ENCODE results near the gene FAM216A.
"Not testable (repeated sequence)": the region's sequence is repeated elsewhere in the genome, so short reads cannot be mapped to it uniquely, and the experiment has no call there.

The FAM216A gene, protein sequence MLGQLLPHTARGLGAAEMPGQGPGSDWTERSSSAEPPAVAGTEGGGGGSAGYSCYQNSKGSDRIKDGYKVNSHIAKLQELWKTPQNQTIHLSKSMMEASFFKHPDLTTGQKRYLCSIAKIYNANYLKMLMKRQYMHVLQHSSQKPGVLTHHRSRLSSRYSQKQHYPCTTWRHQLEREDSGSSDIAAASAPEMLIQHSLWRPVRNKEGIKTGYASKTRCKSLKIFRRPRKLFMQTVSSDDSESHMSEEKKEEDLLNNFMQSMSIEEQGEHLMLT

DNA sequence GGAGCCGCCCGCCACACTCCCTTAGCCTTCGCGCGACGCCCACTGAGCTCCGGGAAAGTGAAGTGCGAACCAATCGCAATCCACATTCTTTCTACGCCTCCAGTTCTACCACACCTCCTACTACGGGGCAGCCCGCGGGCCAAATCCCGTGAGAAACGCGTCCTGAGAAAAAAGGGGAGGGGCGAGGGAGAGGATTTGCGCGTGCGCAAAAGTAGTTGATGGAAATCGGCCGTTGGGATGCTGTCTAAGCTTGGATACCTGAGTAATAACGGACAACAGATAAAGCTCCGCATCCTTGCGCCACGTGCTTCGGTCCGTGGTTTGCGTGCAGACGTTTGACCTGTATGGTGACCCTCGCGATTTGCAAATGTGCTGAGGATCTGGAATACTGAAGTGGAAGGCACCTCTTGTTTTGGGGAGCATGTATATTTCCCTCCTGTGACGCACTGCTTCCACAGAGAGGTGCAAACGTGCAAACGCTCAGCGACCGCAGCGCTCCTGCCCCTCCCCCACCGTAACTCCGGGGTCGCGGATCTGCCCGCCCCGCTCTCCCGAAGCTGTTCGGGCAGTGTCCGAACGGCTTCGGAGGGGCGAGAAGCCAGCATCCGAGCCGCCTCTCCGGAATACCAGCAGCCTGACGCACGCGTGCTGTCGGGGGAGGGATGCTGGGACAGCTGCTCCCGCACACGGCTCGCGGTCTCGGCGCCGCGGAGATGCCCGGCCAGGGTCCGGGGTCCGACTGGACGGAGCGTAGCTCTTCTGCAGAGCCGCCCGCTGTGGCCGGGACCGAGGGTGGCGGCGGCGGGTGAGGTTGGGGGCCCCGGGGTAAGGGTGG is at the start of gene FAM216A, which contains the start of gene GPN3:
FAM216A (plus strand) TSS at position 632 of the 835 bp plus-strand sequence; CDS start at position 663, 31 bp downstream.
GPN3 (minus strand) TSS at position 44 of the 835 bp plus-strand sequence. CDS start 54 bp downstream, outside the sequence.
- DNase-seq: peak; percentile 98

DNA sequence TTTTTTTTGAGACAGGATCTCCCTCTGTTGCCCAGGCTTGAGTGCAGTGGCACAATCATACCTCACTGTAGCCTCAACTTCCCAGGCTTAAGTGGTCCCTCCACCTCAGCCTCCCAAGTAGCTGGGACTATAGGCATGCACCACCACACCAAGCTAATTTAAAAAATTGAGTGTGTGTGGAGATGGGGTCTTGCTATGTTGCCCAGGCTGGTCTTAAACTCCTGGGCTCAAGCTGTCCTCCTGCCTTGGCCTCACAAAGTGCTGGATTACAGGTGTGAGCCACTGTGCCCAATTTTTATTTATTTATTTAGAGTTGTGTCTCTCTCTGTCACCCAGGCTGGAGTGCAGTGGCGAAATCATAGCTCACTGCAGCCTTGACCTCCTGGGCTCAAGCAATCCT is 48.0 kb upstream of the FAM216A start:
- not testable (repeated sequence) for DNase-seq

GRCh38 chr12:110421159-110421661 is 47.4 kb upstream of the FAM216A start:
- no peak for DNase-seq

- DNase-seq: no peak
Observed at GRCh38 chr12:110421701-110422100, 46.9 kb upstream of the FAM216A start.

DNA sequence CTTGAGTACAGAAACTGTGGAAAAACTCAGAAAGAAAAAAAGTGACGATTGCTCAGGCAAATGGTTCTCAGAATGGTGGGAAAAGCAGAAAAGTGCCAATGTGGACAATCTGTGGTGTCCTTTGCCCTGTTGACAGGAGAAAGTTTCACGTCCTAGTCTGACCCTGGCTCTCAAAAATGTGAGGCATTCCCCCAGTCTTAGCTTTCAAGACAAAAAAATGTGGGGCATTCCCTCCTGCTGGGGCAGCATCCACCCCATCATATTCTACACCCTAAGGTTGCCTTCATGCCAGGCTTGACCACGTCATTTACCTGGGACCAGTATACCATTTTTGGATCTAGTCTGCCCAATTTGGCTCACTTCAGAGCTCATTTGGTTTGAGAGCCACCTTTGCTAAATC is 44.4 kb upstream of the FAM216A start:
- no peak for DNase-seq

- DNase-seq: no peak
Observed at GRCh38 chr12:110426406-110426805, 42.2 kb upstream of the FAM216A start.

- not testable (repeated sequence) for DNase-seq
Observed at GRCh38 chr12:110429676-110430075, 39.0 kb upstream of the FAM216A start.

GRCh38 chr12:110431957-110432587 is 36.6 kb upstream of the FAM216A start:
- no peak for DNase-seq

DNA sequence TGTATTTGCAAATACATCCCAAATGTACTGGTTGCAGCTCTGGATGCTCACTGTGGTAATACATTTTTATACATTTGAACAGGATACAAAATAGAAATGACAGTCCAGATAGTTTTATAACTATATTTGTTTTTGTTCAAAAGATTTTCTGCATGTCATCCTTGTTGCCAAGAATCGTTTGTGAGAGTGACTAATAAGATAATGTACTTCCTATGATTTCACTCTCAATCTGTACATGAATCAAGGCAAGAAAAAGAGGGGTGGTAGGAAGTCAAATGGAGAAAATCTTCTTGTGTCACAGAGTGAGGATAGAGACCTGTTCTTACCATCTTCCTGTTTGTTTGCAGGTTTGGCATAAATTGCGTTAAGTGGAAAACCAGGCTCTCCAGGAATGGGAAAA is 32.4 kb upstream of the FAM216A start:
- no peak for DNase-seq

DNA sequence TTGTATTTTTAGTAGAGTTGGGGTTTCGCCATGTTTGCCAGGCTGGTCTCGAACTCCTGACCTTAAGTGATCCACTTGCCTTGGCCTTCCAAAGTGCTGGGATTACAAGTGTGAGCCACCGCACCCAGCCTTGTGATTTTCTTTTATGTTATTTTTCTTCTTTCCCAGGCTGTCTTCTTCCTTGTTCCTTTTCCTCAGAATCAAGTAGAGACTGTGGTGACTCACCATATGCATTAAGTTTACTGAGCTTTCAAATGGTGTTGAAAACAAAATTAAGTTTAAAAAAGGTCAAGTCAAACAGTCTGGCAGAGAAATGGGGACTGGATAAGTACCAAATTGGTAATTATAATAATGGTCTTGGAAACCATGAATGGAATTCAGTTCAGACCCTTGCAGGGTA is 24.2 kb upstream of the FAM216A start:
- DNase-seq: no peak

GRCh38 chr12:110449799-110450497 is 18.7 kb upstream of the FAM216A start, which contains the start of gene ARPC3:
Gene ARPC3 (minus strand): TSS chr12:110450337. CDS start chr12:110450260, 77 bp downstream.
- peak; percentile 96 for DNase-seq

DNA sequence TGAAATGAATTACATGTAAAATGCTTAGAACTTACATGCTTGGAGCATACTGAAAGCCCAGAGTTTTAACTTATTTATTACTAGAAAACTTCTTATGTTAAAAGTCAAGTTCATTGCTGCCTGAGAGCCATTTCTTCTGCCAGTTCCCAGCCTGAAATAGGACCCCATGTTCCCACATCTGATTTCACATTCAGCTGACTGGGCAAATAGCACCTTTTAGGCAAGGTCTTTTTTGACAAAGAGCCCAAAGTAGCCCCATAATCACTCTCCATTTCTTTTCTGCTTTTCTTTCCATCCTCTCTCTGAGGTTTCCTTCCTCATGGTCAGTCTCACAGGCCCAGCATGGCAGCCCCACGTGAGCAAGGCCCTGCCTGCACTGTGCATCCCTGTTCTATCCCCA is 17.4 kb upstream of the FAM216A start:
- DNase-seq: no peak

DNA sequence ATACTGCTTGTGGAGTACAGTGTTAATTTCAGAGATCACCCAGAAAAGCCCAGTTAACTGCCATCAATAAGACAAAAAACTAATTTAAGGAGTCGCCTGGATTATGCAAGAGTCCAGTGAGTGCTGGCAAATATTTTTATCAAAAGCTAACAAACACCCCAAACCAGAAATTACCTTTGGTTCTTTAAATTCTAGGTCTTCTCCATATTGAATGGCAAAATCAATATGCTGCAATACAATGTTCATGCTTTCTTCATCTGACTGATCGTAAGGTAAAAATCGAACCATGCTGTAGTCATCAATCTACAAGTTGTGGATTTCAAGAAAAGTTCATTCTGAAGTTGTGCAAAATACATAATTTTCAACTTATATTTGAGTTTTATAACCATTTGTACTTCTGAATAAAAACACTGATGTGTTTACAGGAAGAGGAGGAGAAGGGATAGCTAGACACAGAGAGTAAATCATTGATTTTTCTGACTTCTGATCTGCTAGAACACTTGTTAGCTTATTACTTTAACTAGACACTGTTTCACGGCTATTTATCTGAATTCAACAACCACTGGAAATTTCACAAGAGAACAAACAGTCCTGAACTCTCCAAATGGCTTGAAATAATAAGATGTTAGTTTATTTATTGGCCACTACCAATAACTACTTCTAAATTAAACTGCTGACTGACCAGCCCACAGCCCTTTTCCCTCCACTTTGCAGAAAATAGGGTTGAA is 14.9 kb upstream of the FAM216A start:
- no peak for DNase-seq

DNA sequence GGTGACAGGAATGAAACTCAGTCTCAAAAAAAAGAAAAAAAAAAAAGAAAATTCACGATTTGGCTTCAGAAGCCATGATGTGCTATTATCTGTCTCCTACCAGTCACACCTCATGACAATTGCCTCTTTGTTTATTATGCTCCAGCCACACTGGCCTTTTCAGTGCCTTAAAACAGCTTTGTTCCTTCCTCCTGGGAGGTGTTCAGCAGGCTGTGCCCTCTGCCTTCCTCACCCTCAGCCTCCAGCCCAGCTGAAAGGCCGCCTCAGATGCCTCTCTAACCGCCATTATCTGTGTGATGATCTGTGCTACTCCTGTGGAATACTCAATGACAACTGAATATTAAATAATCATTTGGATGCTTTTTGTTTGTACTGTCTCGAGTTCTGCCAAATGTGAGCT is 9.9 kb upstream of the FAM216A start:
- no peak for DNase-seq

GRCh38 chr12:110461189-110461588 is 7.5 kb upstream of the FAM216A start:
- DNase-seq: not testable (repeated sequence)

DNA sequence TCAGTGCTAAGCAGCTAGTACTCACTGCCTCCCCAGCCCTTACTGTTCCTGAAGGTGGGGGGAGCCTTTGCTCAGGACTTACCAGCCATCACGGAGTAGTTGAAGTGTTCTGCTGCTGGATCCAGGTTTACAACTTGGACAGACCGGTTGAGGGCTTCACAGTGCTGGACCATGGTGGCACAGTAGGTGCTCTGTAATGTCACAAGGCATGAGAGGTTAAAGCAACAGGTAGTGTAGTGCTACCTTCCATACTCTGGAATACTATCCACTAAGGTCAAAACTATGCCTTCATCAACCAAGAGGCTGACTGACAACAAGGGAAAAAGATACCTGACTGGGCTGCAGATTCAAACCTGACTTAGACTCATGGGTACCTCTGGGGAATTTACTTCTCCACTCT is 3.6 kb upstream of the FAM216A start:
- no peak for DNase-seq

DNA sequence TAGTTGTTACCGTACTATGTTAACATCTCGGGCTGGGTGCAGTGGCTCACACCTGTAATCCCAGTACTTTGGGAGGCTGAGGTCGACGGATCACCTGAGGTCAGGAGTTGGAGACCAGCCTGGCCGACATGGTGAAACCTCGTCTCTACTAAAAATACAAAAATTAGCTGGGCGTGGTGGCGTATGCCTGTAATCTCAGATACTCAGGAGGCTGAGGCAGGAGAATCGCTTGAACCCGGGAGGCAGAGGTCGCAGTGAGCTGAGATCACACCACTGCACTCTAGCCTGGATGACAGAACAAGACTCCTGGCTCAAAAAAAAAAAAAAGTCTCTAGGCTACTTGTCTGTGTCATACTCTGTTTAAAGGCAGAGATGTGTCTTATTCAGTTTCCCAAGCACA is 2.9 kb upstream of the FAM216A start:
- DNase-seq: not testable (repeated sequence)

DNA sequence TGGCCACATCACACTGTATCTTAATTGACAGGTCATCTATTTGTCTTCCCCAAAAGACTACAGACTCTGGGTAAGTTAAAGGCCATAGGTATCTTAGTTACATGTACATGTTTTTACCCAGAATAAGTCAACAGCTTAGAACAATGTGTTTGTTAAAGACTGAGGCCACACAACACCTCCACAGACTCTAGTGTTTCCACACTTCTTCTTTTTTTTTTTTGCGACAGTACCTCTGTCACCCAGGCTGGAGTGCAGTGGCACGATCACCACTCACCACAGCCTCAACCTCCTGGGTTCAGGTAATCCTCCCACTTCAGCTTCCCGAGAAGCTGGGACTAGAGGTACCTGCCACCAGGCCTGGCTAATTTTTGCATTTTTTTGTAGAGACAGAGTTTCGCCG is 1.9 kb upstream of the FAM216A start:
- no peak for DNase-seq

DNA sequence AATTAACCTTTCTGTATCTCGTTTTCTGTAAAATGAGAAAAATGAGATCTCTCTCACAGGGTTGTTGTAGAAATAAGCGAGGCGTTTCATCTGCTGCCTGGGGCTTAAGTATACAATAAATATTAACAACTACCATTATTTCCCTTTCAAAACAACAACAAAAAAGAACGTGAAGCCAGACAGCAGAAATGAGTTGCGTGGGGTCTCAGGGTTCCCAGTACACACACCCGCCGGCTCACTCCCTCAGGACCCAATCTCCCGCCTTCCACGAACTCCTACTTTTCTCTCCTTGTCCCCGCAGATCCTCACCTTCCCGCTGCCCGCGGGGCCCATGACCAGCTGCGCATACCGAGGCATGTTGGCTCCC is 815 bp upstream of the FAM216A start:
- DNase-seq: no peak

DNA sequence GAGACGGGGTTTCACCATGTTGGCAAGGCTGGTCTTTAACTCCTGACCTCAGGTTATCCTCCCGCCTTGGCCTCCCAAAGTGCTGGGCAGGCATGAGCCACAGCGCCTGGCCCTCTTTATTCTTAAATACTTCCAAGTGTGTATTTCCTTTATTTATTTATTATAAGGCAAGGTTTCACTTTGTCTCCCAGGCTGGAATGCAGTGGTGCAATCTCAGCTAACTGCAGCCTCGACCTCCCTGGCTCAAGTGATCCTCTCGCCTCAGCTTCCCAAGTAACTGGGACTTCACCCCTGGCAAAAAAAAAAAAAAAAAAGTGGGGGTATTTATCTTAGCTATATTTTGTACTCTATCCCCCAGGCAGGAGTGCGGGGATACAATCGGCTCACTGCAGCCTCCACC is 6.8 kb downstream of the FAM216A start:
- DNase-seq: no peak

GRCh38 chr12:110498984-110499706 is 30.5 kb downstream of the FAM216A start:
- DNase-seq: no peak
